Stimulated activated CD4-positive, alpha-beta T cell treated with anti-CD3 and anti-CD28 coated beads, Interleukin-1b, Interleukin-23, amount 100 ng/mL, for 24 hours (primary cell): ENCODE data around the gene GIPC2.
"Not testable (repeated sequence)": the region's sequence is repeated elsewhere in the genome, so short reads cannot be mapped to it uniquely, and the experiment has no call there.

Experiments
- DNase-seq, 4 experiments: peaks; one replicate each; pipeline ENCODE4 v3.0.0-alpha.2; 2020; ENCODE audit warnings: low read depth in 4 of 4, low spot score in 1 of 4

Gene GIPC2

GRCh38 chr1:78094639-78095038, 48.9 kb downstream of the GIPC2 start:
- no peak for DNase-seq

DNA sequence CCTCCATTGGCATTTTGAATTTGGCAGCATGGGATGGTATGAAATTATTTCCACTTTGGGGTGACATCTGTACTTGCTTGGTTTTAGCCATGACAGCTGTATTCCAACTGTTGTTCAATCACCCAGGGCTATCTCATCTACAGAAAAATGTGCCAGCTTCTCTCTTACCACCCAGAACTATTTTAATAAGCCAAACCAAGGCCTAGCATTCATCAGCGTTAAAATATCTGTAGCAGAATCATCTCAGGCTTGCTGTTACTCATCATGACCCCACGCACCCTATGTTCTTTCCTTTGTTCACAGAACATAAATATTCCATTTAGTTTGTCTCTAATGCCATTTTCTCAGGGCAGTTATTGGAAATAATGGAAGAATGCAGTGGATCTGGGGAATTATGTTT, 49.8 kb downstream of the GIPC2 start:
- DNase-seq, result no peak

- no peak for DNase-seq
Observed at GRCh38 chr1:78096017-78096416, 50.3 kb downstream of the GIPC2 start.

GRCh38 chr1:78096976-78097375, 51.2 kb downstream of the GIPC2 start:
- DNase-seq, result no peak

DNA sequence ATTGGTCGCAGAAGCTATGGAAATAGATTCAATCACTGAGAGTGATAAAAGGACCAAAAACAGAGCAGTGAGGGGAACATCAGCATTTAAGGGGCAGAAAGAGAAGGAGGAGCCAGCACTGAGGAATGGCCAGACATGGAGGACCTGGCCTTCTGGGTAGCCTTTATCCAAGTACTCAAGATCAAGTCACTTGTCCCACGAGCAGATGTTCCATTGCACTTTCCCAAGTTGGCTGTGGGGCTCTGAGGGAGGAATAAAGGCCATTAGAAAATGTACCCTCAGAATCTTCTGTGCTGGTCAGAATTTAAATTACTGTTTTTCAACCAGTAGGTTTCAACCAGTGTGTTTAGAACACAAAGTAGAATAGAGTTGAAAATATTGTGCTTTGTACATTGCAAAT, 55.3 kb downstream of the GIPC2 start:
- DNase-seq, result no peak

GRCh38 chr1:78101514-78101913, 55.7 kb downstream of the GIPC2 start:
- DNase-seq, result no peak

DNA sequence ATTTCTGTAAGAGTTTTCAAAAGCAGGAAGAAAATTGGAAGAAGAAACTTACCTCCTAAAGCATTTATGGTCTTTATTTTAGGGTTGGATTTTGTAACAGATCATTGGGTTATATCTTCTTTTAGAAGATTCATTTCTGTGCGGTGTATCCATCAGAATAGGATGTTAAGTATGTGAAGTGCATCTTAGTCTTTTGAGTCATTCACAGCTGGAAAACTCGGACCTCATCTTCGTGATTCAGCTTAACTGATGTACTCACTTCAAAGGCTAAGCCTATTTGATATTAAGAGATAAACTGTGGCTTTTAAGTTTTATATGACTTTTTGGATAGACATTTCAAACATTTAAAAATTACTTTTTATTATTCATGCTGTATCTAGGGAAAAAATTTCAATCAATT, 56.3 kb downstream of the GIPC2 start:
- DNase-seq, result no peak

GRCh38 chr1:78102916-78103315, 57.1 kb downstream of the GIPC2 start:
- DNase-seq, result no peak

DNA sequence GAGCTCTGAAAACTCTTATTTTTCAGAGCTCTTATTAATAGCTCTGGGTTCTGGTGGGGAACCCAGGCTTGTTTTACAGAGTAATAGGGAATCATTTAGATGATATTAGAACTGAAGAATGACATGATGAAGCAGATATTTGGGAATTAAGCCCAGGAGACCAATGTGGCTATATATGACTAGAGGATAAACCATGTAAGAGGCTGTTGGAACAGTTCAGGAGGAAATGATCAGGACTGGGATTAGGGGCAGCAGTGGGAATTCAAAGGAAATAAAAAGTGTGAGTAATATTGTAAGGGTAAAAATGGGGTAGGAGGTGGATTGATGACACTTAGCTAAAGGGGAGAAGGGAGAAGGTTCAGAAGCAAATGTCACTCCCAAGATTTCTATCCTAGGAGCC, 58.6 kb downstream of the GIPC2 start:
- no peak for DNase-seq

DNA sequence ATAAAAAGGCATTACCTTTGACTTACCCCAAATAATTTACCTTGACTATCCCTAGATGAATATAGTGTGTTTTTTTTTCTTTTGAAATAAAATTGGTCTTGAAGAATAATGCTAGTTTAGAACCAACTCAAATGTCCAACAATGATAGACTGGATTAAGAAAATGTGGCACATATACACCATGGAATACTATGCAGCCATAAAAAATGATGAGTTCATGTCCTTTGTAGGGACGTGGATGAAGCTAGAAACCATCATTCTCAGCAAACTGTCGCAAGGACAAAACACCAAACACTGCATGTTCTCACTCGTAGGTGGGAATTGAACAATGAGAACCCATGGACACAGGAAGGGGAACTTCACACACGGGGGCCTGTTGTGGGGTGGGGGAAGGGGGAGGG, 63.9 kb downstream of the GIPC2 start:
- not testable (repeated sequence) for DNase-seq

DNA sequence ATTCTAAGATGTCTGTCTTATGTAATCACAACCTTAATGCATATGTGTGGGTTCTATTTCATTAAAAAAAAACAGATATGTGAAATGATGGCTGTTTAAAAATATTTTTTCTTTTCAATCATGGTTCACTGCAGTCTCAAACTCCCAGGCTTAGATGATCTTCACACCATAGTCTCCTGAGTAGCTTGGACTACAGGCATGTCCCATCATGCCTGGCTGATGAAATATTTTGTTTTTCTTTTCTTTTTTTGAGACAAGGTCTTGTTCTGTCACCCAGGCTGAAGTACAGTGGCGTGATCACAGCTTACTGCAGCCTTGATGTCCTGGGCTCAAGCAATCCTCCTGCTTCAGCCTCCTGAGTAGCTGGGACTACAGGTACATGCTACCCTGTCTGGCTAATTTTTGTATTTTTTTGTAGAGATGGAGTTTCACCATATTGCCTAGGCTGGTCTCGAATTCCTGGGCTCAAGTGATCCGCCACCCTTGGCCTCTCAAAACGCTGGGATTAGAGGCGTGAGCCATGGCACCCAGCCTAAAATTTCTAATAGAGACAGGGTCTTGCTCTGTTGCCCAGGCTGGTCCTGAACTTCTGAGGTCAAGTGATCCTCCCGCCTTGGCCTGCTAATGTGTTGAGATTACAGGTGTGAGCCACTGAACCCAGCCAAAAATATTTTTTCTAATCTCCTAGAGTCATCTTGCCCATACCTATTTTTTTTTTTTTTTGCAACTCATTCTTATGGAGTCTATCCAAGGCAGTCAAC, 67.6 kb downstream of the GIPC2 start:
- DNase-seq, result no peak

DNA sequence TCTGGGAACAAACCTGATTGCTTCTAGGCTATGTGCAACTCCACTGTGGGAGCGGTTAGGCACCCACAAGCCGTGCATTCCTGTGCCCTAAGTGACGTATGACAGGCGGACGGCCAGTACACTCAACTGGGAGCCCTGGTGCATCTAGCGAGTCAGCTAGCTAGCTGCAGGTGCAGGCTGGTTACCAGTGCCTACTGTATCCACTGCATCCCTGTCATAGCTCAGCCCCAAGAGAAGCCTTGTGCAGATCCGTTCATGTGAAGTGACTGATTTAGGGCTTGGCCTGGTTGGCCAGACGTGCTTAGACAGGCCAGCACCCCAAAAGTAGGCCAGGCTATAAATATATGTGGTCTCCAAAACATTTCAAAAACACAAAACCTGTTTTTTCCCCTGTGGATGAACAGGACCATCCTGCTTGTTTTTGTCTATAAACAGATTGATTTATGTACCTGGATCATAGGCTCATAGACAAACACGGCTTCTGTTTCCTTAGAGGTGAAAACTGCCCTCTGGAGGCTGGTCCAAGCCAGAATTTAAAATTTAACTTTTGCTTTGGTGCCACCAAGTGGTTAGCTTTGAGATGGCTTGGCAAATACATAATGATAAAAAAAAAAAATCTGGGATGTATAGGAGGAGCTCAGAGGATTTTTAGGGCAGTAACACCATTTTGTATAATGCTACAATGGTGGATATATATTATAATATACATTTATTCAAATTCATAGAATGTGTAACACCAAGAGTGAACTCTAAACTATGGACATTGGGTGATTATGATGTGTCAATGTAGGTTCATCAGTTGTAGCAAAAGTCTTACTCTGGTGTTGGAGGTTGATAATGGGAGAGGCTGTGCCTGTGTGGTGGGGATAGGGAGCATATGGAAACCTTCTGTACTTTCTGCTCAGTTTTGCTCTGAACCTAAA, 68.5 kb downstream of the GIPC2 start:
- peak; percentile 15 to 34 (median 26) for DNase-seq

- DNase-seq, result not testable (repeated sequence)
Observed at GRCh38 chr1:78120485-78120884, 74.7 kb downstream of the GIPC2 start.

DNA sequence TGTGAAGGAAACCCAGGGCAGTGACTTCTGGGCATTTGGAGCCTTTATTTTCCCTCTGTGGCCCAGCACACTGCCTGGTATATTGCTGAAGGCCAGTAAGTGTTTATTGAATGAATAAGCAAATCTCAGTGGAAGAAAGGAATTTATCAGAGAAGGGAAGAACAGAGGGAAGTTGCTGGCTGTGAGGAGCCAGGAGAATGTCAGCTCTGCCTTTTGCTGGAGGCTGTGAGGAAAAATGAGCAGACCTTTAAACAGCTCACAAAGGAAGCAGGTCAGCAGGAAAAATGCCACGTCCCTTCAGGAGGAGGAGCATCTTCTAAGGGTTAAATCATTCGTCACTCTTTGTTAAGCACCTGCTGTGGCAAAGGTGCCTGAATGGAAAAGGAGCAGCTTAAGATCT, 75.9 kb downstream of the GIPC2 start:
- no peak for DNase-seq

- peak in 1 of 4 experiments; percentile 12 for DNase-seq
Observed at GRCh38 chr1:78122389-78122788, 76.6 kb downstream of the GIPC2 start.

- DNase-seq, result no peak
Observed at GRCh38 chr1:78126506-78126905, 80.7 kb downstream of the GIPC2 start.

DNA sequence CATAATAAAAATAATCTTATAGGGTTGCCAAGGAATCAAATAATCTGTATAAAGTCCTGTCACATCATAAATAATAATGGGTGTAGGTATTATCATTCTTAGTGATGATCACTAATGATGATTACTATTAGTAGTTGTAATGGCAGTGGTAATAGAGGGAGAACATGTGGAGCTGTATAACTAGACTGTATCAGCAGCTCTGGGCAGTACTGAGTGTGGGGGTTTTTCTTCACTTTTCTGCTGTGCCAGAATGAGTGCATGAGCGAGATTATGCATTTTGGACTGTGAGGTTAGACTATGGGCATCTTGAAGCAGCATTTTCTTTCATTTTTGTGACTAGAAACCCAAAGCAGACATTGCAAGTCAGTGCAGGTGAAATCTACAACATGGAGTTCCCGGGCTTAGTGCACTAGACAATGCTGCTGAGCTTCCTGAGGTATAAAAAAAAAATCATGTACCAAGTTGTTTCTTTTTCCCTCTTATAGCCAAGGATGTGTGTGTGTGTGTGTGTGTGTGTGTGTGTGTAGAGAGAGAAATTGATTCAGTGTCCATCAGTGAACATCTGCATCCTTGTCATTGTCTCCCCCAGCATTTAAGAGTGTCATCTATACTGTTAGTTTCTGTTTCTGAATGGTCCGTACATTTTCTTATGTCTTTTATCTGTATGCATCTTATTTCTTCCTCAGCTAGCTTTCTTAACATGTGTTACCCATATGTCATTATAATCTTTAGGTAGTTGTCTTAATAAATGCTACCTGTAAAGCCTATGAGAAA, 86.6 kb downstream of the GIPC2 start:
- DNase-seq, result no peak

DNA sequence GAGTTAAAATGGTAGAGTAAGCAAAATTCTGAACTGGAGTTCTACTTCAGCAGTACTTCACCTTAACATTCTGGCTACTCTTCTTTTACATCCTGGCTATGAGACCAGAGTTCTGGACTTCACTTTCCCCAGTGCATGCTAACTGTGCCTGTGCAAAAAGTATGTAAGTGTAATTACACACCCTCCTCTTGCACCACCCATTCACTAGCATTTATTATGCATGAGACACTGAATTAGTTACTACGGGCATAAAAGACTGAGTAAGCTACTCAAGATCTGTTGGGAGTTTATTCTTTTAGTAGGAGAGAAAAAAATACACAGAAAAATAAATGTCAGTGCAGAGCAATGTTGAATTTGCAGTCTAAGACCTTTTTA, 87.2 kb downstream of the GIPC2 start:
- DNase-seq, result no peak

DNA sequence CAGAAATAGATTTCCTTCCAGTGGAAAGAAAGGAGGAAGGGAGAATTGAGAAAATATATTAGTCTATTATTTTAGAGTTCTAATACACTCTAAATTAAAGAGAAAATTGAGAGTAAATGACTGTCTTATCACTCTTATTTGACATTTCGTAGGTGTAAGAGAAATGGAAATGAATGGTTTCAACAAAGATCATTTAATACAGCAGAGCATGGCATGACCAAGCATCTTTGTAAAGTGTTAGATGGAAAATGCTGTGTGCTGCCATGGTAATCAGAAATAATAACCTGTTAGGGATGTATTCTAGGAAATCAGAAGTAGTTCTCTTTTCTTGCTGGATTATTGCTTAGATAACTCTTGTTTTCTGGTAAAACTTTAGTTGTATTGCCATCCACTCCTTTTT, 90.9 kb downstream of the GIPC2 start:
- no peak for DNase-seq

DNA sequence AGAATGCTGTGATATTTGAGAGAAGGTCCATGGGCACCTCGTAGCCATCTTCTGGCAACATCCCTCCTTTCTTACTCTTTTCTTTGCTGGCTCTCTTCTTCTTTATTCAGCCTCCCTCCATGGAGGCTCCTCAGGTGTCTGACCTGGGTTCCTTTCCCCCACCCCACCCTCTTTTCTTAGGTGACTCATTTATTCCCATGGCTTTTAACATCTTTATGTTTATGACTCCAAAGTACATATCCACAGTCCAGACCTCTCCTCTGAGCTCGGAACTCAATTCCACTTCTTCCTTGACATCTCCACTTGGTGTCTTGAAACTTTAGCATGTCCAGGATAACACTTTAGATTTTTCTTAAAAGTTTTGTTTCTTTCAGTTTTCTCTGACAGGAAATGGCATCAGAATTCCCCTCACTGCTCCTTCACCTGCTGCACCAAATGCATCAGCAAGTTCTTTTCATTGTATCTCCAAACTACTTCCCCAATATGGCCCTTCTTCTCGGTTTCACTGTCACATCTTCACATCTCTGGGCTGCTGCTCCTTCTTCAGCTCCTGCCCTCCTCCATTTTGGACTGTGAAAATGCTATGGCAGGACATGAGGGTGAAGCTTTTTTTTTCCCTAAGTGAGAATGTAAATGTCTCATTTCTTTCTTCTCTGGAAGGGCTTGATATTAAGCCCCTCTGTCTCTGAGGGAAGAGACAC, 95.9 kb downstream of the GIPC2 start:
- no peak for DNase-seq

GRCh38 chr1:78142736-78143135, 97.0 kb downstream of the GIPC2 start:
- DNase-seq, result no peak
